CD4-positive, alpha-beta T cell treated with Interleukin-17A for 1 hour (primary cell): ENCODE data around the gene TUBGCP5.
"Not testable (repeated sequence)": the region's sequence is repeated elsewhere in the genome, so short reads cannot be mapped to it uniquely, and the experiment has no call there.

Experiments
- DNase-seq: peaks from one replicate; pipeline ENCODE4 v3.0.0-alpha.2; 2020

TUBGCP5 gene

DNA sequence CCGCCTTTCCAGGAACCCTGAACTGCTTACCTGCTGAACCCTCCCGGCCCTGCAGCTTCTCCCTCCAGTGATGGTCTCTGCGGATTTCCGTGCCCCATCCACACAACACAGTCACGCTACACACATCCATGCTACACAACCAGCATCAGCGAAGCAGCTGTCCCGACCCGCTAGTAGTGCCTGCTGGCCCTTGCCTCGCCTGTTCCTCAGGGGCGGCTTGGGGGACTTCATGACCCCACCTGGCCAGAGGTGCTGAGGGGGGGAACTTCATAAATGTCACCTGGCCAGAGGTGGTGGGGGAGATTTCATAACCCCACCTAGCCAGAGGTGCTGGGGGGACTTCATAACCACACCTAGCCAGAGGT lies 530 bp upstream of the TUBGCP5 start:
- DNase-seq: no peak

DNA sequence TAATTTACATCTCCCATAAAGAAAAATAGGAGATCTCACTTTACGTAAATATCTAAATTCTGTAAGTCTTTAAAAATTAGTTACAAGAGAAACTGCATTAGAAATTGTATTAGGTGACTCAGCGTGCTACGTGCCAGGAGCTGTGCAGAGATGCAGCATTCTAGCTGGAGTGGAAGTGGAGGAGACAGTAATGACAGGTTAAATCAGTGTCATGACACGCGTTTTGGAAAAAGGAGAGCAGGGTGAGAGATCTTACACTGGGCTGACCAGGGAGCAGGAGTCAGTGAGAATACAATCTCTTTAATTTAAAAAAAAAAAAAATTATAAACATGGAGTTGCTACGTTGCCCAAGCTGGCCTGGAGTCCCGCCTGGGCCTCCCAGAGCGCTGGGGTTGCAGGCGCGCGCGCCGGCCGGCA lies 635 bp downstream of the TUBGCP5 start:
- no peak for DNase-seq

DNA sequence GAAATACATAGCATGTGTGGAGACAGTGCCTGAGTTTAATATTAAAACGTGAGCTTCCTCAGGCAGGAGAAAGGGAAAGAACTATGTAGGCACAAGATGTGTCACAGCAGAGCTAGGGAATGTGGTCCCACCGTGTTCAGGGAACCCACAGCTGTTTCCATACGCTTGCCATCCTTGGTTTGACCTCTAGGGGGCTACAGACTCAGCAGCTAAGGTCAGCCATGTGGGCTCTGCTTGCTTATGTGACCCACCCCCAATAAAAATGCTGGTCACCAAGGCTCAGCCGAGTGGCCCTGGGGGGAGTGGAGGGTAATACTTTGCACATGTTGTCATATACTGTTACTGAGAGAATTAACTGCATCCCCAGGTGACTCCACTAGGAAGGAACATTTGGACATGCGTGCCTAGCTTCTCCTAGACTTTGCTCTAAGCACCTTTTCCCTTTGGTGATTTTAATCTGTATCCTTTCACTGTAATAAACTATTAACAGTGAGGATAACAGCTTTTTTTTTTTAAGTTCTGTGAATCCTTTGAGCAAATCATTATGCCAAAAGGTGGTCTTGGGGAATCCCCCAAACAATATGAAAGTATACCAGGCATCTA lies 3.3 kb downstream of the TUBGCP5 start:
- peak; percentile 64 for DNase-seq

DNA sequence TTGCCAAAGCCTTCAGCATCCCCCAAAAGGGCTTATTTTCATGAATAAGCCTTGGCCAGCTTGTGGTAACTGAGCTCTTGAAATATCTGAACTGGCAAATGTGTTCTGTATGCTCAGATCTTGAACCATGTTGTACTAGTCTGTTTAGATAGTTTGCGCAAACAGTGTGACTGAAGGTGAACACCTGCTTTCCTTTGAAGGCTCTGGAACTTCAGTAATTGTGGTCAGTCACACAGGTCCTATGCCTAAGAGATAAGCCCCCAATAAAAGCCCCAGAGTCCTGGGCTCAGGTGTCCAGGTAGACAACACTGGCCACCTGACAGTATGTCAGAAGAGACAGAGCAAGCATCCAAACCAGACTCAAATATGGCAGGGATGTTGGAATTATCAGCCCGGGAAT lies 5.4 kb downstream of the TUBGCP5 start:
- DNase-seq: no peak

DNA sequence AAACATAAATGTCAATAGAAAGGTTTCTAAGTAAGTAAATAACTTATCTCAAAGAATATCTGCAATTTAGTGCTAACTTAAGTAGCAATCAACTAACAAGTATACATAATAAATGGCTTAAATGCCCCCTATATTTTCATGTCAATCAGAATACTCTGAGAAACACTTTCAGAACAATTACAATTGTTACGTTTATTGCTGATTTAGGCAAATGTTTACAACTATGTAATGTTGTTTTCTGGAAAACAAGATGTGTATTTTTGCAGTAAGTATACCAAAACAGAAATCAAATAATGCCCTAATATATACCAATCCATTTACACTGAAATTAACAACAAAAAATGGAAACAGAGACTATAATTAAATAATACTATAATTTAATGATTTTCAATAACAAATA lies 13.2 kb downstream of the TUBGCP5 start:
- DNase-seq: no peak

DNA sequence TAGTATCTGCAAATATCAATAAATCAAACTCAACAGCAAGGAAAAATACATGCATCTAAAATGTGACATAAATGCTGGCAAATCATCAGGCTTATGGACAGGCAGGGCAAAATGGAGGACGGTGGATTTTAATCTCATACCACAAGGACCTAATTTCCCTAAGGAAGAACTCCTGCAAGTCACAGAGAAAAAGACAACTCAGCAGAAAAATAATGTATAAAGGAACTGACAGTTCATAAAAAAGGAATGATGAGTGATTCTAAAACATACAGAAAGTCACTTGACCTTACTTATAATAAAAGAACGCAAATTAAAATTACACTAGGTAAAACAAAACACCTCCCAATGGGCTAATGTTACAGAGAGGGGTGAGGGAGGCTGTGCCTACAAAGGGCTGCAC lies 17.2 kb downstream of the TUBGCP5 start:
- no peak for DNase-seq

DNA sequence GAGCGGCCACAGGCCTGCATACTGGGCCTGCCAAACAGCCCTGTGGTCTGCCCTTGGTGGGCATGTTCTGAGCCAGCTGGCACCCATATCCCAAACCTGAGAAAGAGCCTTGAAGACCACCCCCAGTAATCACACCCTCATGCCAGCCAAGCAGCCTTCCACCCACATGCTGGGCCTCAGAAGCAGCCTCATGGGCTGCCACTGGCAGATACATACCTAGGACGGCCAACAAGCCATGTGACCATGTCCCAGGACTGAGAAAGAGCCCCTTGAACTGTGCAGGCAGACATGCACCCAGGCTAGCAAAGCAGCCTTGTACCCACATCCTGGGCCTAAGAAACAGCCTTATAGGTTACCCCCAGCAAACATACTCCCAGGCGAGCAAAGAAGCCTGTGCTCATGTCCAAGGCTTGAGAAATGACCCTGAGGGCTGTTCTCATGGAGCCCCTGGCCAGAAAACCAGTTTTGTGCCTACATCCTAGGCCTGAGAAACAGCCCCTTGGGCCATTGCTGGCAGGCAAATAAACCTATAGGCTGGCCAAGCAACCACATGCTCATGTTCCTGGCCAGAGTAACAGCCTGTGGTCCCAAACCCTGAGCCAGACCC lies 24.9 kb downstream of the TUBGCP5 start:
- no peak for DNase-seq

DNA sequence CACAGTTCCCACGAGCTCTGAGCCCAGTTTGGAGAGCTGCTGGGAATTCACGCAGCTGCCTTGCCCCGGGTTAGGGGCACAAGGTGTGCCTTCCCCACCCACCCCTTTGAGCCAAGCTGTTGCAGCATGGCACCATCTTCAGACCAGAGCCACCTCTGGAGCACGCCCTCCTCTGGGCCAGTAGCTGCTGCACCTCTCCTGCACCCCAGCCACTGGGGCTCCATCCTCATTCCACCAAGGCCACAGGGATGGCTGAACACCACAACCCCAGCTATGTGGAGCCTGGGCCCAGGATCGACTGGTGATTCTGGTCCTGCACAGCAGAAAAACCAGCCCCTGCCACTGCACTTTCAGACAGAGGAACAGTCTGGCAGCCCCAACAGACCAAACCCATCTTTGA lies 25.7 kb downstream of the TUBGCP5 start:
- no peak for DNase-seq

DNA sequence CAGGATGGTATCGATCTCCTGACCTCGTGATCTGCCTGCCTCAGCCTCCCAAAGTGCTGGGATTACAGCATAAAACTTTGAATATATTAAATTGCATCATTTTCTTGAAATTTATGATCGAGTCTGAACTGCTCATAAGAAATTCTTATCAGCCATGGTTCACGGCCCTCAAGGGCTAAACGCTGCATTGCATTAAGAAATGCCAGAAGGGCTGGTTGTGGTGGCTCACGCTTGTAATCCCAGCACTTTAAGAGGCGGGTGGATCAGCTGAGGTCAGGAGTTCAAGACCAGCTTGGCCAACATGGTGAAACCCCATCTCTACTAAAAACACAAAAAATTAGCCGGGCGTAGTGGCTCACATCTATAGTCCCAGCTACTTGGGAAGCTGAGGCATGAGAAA lies 26.8 kb downstream of the TUBGCP5 start:
- DNase-seq: not testable (repeated sequence)

DNA sequence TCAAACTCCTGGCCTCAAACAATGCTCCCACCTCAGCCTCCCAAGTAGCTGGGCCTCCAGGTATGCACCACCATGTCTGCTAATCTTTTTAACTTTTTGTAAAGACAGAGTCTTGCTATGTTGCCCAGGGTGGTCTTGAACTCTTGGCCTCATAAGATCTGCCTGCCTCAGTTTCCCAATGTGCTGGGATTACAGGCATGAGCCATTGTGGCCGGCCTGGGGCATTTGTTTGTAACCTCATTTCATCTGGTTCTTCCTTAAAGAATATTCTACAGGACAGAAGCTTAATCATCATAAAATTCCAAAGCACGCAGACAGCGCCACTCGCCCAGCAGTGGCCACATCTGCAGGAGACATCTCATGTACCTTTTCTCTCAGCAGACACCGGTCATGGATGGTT lies 35.6 kb downstream of the TUBGCP5 start:
- no peak for DNase-seq

DNA sequence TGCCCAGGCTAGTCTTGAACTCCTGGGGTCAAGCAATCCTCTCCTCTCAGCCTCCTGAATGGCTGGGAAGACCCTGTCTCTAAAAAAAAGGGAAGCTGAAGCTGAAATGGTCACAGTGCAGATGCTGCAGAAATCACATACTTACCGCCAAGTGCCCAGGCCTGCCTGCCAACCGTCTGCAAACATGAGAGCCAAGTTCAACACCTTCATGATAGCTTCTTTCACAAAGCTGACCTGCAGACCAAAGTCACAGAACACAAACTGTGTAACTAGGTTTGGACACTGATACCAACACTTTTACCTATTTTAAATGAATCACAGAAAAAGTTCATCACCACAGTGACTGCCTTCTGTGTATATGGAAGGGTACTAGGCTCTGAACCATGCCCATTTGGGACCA lies 36.4 kb downstream of the TUBGCP5 start:
- DNase-seq: no peak

DNA sequence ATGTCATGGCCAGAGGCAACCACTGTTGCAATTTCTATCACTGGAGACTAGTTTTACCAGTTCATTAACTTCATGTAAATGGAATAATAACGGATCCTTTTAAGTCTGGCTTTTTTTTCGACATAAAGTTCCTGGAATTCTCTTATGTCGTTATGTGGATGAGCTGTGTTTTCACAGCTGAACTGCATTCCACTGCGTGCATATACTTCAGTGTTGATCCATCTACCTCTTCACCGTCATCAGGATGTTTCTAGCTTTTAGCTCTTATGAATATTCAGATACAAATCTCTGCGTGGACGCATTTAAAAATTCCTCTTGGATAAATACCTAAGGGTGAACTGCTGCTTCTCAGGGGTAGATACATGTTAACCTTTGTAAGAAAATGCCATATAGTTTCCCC lies 43.6 kb downstream of the TUBGCP5 start:
- no peak for DNase-seq

DNA sequence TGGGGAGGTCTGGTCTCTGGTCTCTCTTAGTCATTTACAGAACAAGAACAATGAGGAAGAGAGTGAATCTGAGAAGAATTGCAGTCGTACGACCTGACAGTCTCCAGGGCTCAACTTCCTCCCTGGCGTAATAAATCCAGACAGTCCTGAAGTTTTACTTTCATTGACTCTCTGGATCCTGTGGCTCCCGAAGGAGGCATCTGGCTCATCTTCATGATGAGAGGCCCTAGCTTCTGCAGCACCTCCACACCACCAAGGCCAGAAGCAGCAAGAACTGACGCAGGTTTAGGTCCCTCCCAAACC lies 47.4 kb downstream of the TUBGCP5 start:
- no peak for DNase-seq

DNA sequence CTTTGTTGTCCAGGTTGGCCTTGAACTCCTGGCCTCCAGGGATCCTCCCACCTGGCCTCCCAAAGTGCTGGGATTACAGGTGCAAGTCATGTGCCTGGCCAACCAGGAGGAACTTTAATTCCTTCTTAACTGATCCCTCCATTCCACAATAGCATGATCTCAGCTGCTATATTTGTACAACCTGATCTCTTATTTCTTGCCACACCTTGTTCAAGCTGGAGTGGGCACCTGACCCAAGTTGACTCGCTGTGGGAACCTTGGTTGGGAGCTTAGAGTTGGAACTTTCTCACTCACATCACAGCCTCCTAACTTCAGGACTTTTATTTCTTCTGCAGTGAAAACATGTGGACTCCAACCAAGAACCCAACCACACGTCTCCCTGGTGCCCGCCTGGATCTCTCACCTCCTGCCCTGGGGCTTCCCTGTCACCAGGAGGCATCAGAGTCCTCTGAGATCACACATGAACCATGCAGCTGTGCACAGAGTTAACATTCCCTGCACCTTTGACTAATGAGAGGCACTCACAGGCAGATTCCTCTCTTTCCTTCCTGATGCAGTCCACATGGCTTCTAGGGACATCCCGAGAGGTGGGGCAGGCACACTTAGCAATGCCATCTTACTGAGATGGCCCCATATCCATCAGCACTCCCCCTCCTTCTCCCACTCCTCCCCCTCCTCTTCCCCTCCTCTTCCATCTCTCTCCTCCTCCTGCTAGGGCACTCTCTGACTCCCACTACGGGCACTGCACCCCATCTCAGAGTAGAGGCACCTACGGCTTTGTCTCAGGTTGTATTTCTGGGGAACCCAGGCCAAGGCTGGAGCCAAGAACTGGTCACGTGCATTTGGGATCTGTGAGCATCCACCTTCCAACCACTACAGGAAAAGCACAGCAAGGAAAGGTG lies 49.5 kb downstream of the TUBGCP5 start:
- no peak for DNase-seq

DNA sequence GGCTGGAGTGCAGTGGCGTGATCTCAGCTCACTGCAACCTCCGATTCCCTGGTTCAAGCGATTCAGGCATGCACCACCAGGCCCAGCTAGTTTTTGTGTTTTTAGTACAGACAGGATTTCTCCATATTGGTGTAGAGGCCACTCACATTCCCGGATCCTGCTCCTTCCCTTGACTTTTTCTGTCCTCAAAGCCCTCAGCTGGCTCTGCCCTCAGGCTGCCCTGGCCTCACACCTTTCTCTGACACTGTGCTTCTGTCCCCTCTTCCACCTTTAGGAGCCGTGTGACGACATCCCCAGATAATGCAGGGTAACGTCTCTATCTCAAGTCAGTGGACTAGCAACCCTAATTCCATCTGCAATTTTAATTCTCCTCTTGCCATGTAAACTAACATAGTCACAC lies 50.6 kb downstream of the TUBGCP5 start:
- DNase-seq: no peak

DNA sequence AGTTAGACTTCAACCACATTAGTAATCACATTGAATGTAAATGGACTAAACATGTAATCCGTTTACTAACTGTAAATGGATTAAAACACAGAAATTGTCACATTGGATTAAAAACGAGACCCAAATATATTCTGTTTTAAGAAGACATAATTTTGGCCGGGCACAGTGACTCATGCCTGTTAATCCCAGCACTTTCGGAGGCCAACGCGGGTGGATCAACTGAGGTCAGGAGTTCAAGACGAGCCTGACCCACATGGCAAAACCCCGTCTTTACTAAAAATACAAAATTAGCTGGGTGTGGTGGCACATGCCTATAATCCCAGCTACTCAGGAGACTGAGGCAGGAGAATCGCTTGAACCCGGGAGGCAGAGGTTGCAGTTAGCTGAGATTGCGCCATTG lies 57.4 kb downstream of the TUBGCP5 start:
- not testable (repeated sequence) for DNase-seq

DNA sequence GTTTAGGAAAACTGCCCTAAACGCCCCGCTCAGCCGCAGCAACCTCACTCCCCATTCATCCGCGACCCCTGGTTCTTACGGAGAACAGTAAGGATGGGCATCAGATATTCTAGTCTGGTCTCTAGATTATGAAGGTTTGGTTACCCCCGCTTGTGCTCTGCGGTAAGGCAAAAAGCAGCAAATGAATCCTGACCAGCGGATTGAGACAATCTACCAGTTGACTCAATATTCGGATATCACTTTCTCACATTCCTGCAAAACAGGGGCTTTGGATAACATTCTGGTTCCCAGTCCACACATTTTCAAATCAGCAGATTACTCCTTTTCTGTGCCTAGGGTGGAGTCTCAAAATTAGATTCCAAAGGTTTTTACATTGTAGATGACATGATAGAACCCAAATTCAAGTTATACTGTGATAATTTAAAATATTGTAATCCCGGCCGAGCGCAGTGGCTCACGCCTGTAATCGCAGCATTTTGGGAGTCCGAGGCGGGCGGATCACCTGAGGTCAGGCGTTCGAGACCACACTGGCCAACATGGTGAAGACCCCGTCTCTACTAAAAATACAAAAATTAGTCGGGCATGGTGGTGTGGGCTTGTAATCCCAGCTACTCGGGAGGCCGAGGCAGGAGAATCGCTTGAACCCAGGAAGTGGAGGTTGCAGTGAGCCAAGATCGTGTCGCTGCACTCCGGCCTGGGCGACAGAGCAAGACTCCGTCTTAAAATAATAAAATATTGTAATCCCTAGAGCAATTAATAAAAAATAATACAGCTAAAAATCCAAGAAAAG lies 58.1 kb downstream of the TUBGCP5 start:
- no peak for DNase-seq

DNA sequence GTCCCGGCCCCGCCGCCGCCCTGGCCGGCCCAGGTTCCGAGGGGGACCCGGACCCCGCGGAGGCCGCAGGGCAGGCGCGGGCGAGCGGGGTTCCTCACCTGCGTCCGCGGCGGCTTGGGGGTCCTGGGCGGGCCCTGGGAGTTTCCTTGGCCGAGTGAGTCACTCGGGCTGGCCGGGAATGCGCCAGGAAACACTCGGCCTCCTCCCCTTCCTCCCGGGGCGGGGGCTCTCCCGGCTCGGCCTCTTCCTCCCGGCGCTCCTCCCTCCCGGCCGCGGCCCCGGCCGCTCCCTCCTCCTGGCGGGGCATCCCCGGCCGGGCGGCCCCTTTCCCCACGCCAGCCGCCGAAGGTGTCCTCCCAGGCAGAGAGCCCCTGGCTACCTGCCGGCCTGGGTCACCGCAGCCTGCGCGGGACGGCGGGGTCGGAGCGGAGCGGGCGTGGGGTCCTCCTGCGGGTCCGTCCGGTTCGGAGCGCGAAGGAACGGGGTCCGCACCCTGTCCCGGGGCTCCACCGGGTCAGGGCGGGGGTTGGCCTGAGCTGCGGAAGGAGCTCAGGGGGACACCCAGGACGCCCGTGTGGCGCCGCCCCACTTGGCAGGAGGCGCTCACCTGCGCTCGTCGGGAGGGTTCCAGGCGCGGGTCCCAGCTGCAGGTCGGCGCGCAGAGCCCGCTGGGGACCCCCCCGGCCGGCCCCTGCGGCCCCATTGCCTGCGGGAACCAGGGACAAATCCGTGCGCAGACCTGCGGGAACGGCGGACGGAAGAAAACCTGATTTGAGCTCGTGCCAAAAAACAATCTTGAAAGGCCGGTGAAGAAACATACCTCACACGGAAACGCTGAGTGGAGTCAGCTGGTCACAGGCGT lies 58.9 kb downstream of the TUBGCP5 start, which contains the start of gene CYFIP1:
Gene CYFIP1 (minus strand): TSS at position 180 of the 862 bp plus-strand sequence. CDS start 33,083 bp downstream, outside the sequence.
- peak; percentile 1 for DNase-seq

DNA sequence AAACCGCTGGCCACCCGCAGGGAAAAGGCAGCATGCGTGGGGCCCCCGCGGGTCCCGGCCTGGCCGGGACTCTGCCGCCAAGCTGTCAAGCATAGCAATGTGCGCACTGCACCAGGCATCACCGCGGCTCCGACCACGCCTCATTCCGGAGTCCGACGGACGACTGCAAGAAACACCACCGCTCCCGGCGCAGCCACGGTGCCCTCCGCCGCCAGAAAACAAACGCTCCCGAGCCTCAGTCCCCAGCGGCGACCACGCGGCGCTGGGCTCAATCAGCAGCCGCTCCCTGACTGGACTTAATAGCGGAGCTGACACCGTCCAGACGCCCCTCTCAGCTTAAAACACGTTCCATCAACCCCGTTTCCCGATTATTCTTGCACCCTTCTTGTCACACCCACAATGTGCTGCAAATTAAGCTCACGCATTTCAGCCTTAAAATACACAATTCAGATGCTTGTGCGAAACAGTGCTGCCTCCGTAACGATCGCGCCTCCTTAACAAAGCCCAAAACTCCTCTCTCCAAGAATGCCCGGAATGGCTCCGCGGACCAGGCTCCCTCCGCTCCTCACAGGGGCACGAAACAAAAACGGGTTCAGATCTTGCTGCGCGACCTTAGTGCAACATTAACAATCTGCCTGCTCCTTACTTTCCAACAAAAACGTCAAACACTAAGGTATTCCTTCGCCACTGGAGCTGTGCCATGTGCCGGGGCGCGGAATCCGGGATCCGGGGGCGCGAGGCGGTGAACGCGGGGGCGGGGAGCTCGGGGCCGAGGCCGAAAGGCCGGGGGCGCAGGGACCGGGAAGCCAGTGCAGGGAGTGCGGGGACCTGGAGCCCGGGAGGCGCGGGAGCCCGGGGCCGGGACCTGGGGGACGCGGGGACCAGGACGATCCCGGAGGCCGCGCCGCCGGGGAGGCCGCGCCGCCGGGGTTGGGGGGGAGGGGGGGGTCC lies 59.9 kb downstream of the TUBGCP5 start:
- peak; percentile 21 for DNase-seq

DNA sequence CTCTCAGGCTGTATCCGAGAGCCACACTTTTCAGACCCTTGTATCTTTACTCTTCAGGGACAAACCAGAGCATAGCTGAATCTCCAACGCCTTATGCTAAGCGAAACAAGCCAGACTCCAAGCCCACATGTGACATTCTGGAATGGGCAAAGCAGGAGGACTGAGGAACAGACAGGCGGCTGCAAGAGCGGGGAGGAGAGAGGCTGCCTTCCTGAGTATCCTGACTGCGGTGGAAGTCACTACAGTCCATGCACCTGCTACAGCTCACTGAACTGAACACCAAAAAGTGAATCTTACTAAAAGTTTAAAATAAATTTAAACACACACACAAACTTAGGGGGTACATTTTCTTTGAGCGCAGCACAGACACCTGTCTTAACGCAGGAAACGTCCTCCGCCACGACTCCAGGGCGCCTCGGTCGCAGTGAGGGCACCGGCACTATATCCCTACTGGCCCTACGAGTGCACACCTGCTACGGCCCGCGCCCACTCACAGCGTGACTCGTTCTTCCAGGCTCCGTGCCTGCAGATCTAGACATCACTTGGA lies 60.6 kb downstream of the TUBGCP5 start:
- DNase-seq: no peak

DNA sequence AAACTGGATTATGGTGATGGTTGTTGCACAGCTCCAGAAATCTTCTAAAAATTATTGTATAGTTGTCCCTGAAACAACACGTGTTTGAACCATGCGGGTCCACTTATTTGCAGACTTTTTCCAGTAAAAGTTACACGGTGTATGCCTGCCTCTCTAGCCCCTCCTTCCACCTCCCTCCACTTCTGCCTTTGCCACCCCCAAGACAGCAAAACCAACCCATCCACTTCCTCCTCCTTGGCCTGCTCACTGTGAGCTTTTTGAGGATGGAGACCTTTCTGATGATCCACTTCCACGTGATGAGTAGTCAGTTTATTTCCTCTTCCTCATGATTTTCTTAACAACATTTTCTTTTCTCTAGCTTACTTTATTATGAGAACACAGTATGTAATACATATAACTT lies 64.6 kb downstream of the TUBGCP5 start:
- no peak for DNase-seq
